Gastrocnemius medialis (tissue), 4 donors: ENCODE measurements around the gene CMTR1.

ENCODE experiments used
- CTCF ChIP-seq, 5 experiments: fragments of 450-650 bp in 3 of 5; fragments of 200-600 bp in 2 of 5; sonication (generic) in 2 of 5; IDR thresholded peaks in 4 of 5; conservative IDR thresholded peaks in 1 of 5; 1 replicate in 4 of 5; 2 replicates in 1 of 5; pipeline ENCODE4 v1.5.1; 2016 to 2019; ENCODE audit warnings: antibody characterized with exemption in 5 of 5, mild to moderate bottlenecking in 3 of 5, moderate library complexity in 3 of 5
- POLR2A ChIP-seq, 2 donors: fragments of 450-650 bp; IDR thresholded peaks; one replicate each; pipeline ENCODE4 v1.6.1; 2017; ENCODE audit warnings: antibody characterized with exemption in 2 of 2, mild to moderate bottlenecking in 2 of 2, moderate library complexity in 2 of 2

DNA sequence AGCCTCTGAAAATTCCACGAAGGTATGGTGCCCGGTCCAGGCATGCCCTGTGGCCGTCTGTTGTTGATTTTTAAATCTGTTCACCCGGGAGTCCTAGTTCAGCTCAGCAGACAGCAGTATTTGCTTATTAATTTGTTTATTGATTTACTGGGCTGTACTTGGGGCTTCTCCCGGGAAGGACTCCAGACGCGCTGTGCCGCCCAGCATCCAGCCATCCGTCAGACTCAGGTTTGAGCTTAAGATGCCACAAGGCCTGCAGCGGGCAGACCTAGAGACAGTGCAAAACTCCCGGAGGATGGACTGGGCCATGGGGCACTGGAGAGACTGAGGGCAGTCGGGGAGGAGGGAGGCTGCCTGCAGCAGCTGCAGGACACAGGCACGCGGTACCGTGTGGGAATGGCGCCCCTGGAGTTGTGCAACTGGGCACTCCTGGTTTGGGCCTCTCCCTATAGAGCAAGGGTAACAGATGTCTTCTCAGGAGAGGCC, 83.9 kb downstream of the CMTR1 start:
- TF ChIP-seq POLR2A (IDR thresholded peaks at IDR 0.05), result no peak
- TF ChIP-seq CTCF (IDR thresholded peaks at IDR 0.05 in 4 of 5, conservative IDR thresholded peaks at IDR 0.05 in 1 of 5), result no peak
